AG10803 (cell line): ENCODE measurements around the gene GBP5.

Source experiments
- DNase-seq: peaks from one replicate; pipeline ENCODE4 v3.0.0; 2010; ENCODE audit warnings: low read depth
- H3K4me3 ChIP-seq: 2 replicates; pipeline ENCODE4 v1.5.1; 2011; ENCODE audit warnings: mild to moderate bottlenecking, low read length, control low read depth
- CTCF ChIP-seq: conservative IDR thresholded peaks from 2 replicates; pipeline ENCODE4 v1.5.1; 2011; ENCODE audit warnings: mild to moderate bottlenecking, low read length, control low read depth, inconsistent platforms

GBP5 gene

GRCh38 chr1:89279011-89279466, 6.4 kb upstream of the GBP5 start:
- no peak for TF ChIP-seq CTCF
- no peak overlapping the region for H3K4me3 ChIP-seq
- DNase-seq: no peak

- TF ChIP-seq CTCF: no peak
- peak; percentile 10 for DNase-seq
- no peak overlapping the region for H3K4me3 ChIP-seq
Measured at GRCh38 chr1:89277725-89278124, 5.1 kb upstream of the GBP5 start.

GRCh38 chr1:89276690-89277089, 4.0 kb upstream of the GBP5 start:
- 0 out of 2 replicates have a peak, but pooled peaks have one; percentile 21 for TF ChIP-seq CTCF
- no peak for DNase-seq
- no peak overlapping the region for H3K4me3 ChIP-seq

GRCh38 chr1:89274411-89274857, 1.8 kb upstream of the GBP5 start:
- H3K4me3 ChIP-seq: no peak overlapping the region
- TF ChIP-seq CTCF: no peak
- peak; percentile 92 for DNase-seq

- DNase-seq: no peak
- no peak overlapping the region for H3K4me3 ChIP-seq
- no peak for TF ChIP-seq CTCF
Measured at GRCh38 chr1:89273324-89273778, 691 bp upstream of the GBP5 start.

GRCh38 chr1:89271341-89272015, 1.2 kb downstream of the GBP5 start:
- peak; percentile 94 for DNase-seq
- TF ChIP-seq CTCF: no peak
- no peak overlapping the region for H3K4me3 ChIP-seq

- H3K4me3 ChIP-seq: no peak overlapping the region
- DNase-seq: no peak
- no peak for TF ChIP-seq CTCF
Measured at GRCh38 chr1:89270423-89270822, 2.2 kb downstream of the GBP5 start.
